ENCODE results near the gene FXR1. TPM values are rescaled to one million over a fixed set of nuclear protein-coding genes. Genes with fewer than 3 reads are reported as not detected.

The FXR1 gene
- total and polyA plus RNA-seq, 4 donors: 18.6 to 72.9 (median 46.6) TPM

DNA sequence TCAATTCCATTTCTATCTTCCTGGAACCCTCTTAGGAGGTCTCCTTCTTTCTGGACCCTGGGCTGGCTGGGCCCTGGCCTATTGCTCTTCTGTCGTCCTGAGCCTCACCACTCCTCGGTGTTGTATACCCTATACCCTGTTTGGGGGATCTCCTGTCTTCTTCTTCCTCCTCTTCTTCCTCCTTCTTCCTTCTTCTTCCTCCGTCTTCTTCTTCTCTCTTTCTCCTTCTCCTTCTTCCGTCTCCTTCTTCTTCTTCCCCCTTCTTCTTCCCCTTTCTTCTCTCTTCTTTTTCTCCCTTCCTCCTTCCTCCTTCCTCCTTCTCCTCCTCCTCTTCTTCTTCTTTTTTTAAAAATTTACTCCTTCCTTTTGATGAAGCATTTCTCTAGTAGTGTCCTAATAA lies 30.4 kb upstream of the FXR1 start:
- Histone ChIP-seq H3K4me1 (ENCODE audit: control insufficient read depth in 4 of 4, insufficient read depth in 4 of 4, low read length in 3 of 4) (no peaks in the 10 kb centered on the region), H3K9me3 (ENCODE audit: control insufficient read depth in 4 of 4, low read length in 3 of 4) (peaks cover 0 to 5% (median 0%) of the 10 kb centered on the region in 4 donors), H3K36me3 (ENCODE audit: control insufficient read depth in 4 of 4, insufficient read depth in 3 of 4, low read depth in 1 of 4, low read length in 3 of 4) (no peaks in the 10 kb centered on the region), H3K9ac (ENCODE audit: low read depth in 1 of 2, low read length in 2 of 2) (no peak overlapping the region), H3K27me3 (ENCODE audit: control insufficient read depth in 4 of 4, insufficient read depth in 4 of 4, low read length in 3 of 4) (no peaks in the 10 kb centered on the region), H3K4me3 (ENCODE audit: low read depth in 1 of 3, low read length in 3 of 3) (no peak overlapping the region), H3K27ac (ENCODE audit: low read depth in 1 of 2, low read length in 2 of 2) (no peak overlapping the region)
- TF ChIP-seq FOXA1 (IDR thresholded peaks at IDR 0.05): no peak
- TF ChIP-seq RAD21 (IDR thresholded peaks at IDR 0.05): no peak
- TF ChIP-seq REST (IDR thresholded peaks at IDR 0.05): no peak
- no peak for TF ChIP-seq HNF4G (IDR thresholded peaks at IDR 0.05)
- TF ChIP-seq GABPA (IDR thresholded peaks at IDR 0.05 in 1 of 2, conservative IDR thresholded peaks at IDR 0.05 in 1 of 2): no peak
- TF ChIP-seq, protein P1, sequence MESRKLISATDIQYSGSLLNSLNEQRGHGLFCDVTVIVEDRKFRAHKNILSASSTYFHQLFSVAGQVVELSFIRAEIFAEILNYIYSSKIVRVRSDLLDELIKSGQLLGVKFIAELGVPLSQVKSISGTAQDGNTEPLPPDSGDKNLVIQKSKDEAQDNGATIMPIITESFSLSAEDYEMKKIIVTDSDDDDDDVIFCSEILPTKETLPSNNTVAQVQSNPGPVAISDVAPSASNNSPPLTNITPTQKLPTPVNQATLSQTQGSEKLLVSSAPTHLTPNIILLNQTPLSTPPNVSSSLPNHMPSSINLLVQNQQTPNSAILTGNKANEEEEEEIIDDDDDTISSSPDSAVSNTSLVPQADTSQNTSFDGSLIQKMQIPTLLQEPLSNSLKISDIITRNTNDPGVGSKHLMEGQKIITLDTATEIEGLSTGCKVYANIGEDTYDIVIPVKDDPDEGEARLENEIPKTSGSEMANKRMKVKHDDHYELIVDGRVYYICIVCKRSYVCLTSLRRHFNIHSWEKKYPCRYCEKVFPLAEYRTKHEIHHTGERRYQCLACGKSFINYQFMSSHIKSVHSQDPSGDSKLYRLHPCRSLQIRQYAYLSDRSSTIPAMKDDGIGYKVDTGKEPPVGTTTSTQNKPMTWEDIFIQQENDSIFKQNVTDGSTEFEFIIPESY (IDR thresholded peaks at IDR 0.05): no peak
- no peak for TF ChIP-seq YY1 (IDR thresholded peaks at IDR 0.05)
- TF ChIP-seq HNF4A (conservative IDR thresholded peaks at IDR 0.05): no peak
- no peak for TF ChIP-seq ATF3 (IDR thresholded peaks at IDR 0.05)
- no peak for TF ChIP-seq FOXA2 (IDR thresholded peaks at IDR 0.05)
- no peak for TF ChIP-seq EGR1 (IDR thresholded peaks at IDR 0.05; ENCODE audit: low read depth in 2 of 2)
- 74% methylated on average over 4 of the region's 4 CpGs for WGBS
- no peak for DNase-seq (ENCODE audit: low spot score)

- no peak for DNase-seq (ENCODE audit: low spot score)
- no peak overlapping the region for H3K9ac ChIP-seq (ENCODE audit: low read depth in 1 of 2, low read length in 2 of 2)
- no peaks in the 10 kb centered on the region for H3K4me1 ChIP-seq (ENCODE audit: control insufficient read depth in 4 of 4, insufficient read depth in 4 of 4, low read length in 3 of 4)
- no peak overlapping the region for H3K4me3 ChIP-seq (ENCODE audit: low read depth in 1 of 3, low read length in 3 of 3)
- TF ChIP-seq YY1 (IDR thresholded peaks at IDR 0.05) (no peak), RXRA (IDR thresholded peaks at IDR 0.05) (no peak), REST (IDR thresholded peaks at IDR 0.05) (no peak), EGR1 (IDR thresholded peaks at IDR 0.05; ENCODE audit: low read depth in 2 of 2) (no peak), HNF4A (conservative IDR thresholded peaks at IDR 0.05) (no peak), CTCF (IDR thresholded peaks at IDR 0.05; ENCODE audit: low read depth, low read length, missing input control) (no peak), ATF3 (IDR thresholded peaks at IDR 0.05) (no peak), SP1 (IDR thresholded peaks at IDR 0.05) (no peak), TAF1 (conservative IDR thresholded peaks at IDR 0.05) (no peak)
- TF ChIP-seq, protein P1 (IDR thresholded peaks at IDR 0.05): no peak
- H3K36me3 ChIP-seq (ENCODE audit: control insufficient read depth in 4 of 4, insufficient read depth in 3 of 4, low read depth in 1 of 4, low read length in 3 of 4): no peaks in the 10 kb centered on the region
- no peak overlapping the region for H3K27ac ChIP-seq (ENCODE audit: low read depth in 1 of 2, low read length in 2 of 2)
- no peaks in the 10 kb centered on the region for H3K27me3 ChIP-seq (ENCODE audit: control insufficient read depth in 4 of 4, insufficient read depth in 4 of 4, low read length in 3 of 4)
- peaks cover 3 to 21% (median 8%) of the 10 kb centered on the region in 4 donors for H3K9me3 ChIP-seq (ENCODE audit: control insufficient read depth in 4 of 4, low read length in 3 of 4)
- WGBS: 71% methylated on average over 6 of the region's 6 CpGs
These were observed 23.4 kb upstream of the FXR1 start for GRCh38 chr3:180888992-180889560.
